Measurements from ENCODE around the gene PARP3.
"Not testable (repeated sequence)": the region's sequence is repeated elsewhere in the genome, so short reads cannot be mapped to it uniquely, and the experiment has no call there.

PARP3 gene

GRCh38 chr3:51928438-51928837, 13.7 kb upstream of the PARP3 start:
- Histone ChIP-seq H3K36me3 (no peaks in the 10 kb centered on the region), H3K4me3 (ENCODE audit: low read depth in 1 of 2, low read length in 1 of 2) (no peak overlapping the region), H3K9me3 (no peaks in the 10 kb centered on the region), H3K4me1 (ENCODE audit: control insufficient read depth in 1 of 2, insufficient read depth in 1 of 2, low read depth in 1 of 2, low read length in 1 of 2) (no peaks in the 10 kb centered on the region), H3K27ac (no peak overlapping the region), H3K27me3 (peaks cover 5% of the 10 kb centered on the region)
- no peak for TF ChIP-seq CTCF (IDR thresholded peaks at IDR 0.05)

GRCh38 chr3:51928981-51929380, 13.2 kb upstream of the PARP3 start:
- H3K4me3 ChIP-seq (ENCODE audit: low read depth in 1 of 2, low read length in 1 of 2); H3K27ac ChIP-seq: not testable (repeated sequence)

GRCh38 chr3:51929420-51930003, 12.7 kb upstream of the PARP3 start:
- Histone ChIP-seq H3K36me3 (no peaks in the 10 kb centered on the region), H3K27me3 (peaks cover 5% of the 10 kb centered on the region)
- TF ChIP-seq CTCF (IDR thresholded peaks at IDR 0.05), result no peak

More at GRCh38 chr3:51928981-51929380, 13.2 kb upstream of the PARP3 start:
- not testable (repeated sequence) for H3K36me3 ChIP-seq; H3K4me1 ChIP-seq (ENCODE audit: control insufficient read depth in 1 of 2, insufficient read depth in 1 of 2, low read depth in 1 of 2, low read length in 1 of 2); H3K9me3 ChIP-seq; H3K27me3 ChIP-seq

GRCh38 chr3:51930439-51930838, 11.7 kb upstream of the PARP3 start:
- H3K9me3 ChIP-seq, result no peaks in the 10 kb centered on the region
- peaks cover 2% of the 10 kb centered on the region for H3K27me3 ChIP-seq
- H3K36me3 ChIP-seq, result no peaks in the 10 kb centered on the region
- no peak overlapping the region for H3K27ac ChIP-seq
- TF ChIP-seq CTCF (IDR thresholded peaks at IDR 0.05), result no peak
- H3K4me1 ChIP-seq (ENCODE audit: control insufficient read depth in 1 of 2, insufficient read depth in 1 of 2, low read depth in 1 of 2, low read length in 1 of 2), result no peaks in the 10 kb centered on the region
- no peak overlapping the region for H3K4me3 ChIP-seq (ENCODE audit: low read depth in 1 of 2, low read length in 1 of 2)

More at GRCh38 chr3:51929420-51930003, 12.7 kb upstream of the PARP3 start:
- Histone ChIP-seq H3K9me3 (no peaks in the 10 kb centered on the region), H3K4me1 (ENCODE audit: control insufficient read depth in 1 of 2, insufficient read depth in 1 of 2, low read depth in 1 of 2, low read length in 1 of 2) (no peaks in the 10 kb centered on the region), H3K27ac (no peak overlapping the region), H3K4me3 (ENCODE audit: low read depth in 1 of 2, low read length in 1 of 2) (no peak overlapping the region)

GRCh38 chr3:51931756-51932155, 10.4 kb upstream of the PARP3 start:
- TF ChIP-seq CTCF (IDR thresholded peaks at IDR 0.05), result no peak
- no peak overlapping the region for H3K27ac ChIP-seq
- no peaks in the 10 kb centered on the region for H3K9me3 ChIP-seq
- no peaks in the 10 kb centered on the region for H3K4me1 ChIP-seq (ENCODE audit: control insufficient read depth in 1 of 2, insufficient read depth in 1 of 2, low read depth in 1 of 2, low read length in 1 of 2)
- H3K4me3 ChIP-seq (ENCODE audit: low read depth in 1 of 2, low read length in 1 of 2), result no peak overlapping the region
- no peaks in the 10 kb centered on the region for H3K27me3 ChIP-seq
- H3K36me3 ChIP-seq, result peaks cover 7% of the 10 kb centered on the region

GRCh38 chr3:51932471-51933370, 9.4 kb upstream of the PARP3 start:
- Histone ChIP-seq H3K27ac (no peak overlapping the region), H3K9me3 (no peaks in the 10 kb centered on the region), H3K4me1 (ENCODE audit: control insufficient read depth in 1 of 2, insufficient read depth in 1 of 2, low read depth in 1 of 2, low read length in 1 of 2) (no peaks in the 10 kb centered on the region), H3K27me3 (no peaks in the 10 kb centered on the region), H3K4me3 (ENCODE audit: low read depth in 1 of 2, low read length in 1 of 2) (no peak overlapping the region), H3K36me3 (peaks cover 14% of the 10 kb centered on the region)
- no peak for TF ChIP-seq CTCF (IDR thresholded peaks at IDR 0.05)
